ENCODE measurements around the gene NRXN3.

The NRXN3 gene

DNA sequence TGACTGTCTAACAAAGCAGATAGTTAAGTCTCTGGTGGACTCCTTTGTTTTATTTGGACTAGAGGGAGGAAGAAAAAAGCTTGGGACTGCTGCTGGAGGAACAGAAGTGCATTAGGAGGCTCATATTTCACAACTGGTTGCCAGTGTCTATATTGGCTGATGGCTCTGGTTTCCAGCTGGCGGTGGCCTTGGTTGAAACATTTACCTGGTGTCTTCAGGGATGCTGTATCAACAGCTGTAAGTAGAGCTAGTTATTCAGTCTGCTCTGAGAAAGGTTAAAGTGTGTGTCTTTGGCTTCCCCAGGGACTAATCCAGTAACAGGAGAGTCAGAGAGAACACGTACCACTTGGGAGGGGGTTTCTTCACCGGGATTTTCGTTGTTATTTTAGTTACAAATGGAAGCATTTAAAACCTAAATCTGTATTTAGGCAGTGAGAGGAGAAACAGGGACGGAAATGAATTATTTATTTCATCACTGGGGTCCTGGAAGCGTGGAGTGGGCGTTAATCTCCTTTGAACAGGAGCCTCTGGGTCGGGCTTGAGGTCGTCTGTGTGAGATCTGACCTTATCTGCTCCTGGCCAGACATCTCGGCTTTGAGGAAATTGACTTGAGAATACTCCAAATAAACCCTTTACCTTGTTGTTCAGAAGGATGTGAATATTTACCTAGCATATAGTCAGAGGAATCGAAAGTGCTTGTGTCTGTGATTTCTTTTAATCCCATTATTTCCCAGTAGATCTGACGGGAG, 149.9 kb downstream of the NRXN3 start:
- DNase-seq (ENCODE audit: low read depth in 2 of 2, low spot score in 1 of 2), result no peak

DNA sequence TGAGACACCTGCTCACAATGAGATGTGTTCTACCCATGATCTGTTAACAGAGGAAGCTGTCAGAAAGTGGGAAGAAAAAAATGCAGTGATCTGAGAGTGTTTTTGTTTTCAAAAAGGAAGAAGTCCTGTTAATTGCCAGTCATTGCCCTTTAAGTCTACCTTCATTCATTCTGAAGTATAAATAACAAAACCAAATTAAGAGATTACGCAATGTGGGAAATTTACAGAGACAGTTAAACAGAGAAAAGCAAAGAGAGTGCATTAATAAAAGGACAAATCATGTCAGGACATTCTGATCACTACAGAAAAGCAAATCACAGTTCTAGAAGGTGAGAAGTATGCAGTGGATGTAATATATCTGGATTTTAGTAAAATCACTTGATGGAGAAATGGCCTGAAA, 154.2 kb downstream of the NRXN3 start:
- DNase-seq (ENCODE audit: low read depth in 2 of 2, low spot score in 1 of 2), result no peak

DNA sequence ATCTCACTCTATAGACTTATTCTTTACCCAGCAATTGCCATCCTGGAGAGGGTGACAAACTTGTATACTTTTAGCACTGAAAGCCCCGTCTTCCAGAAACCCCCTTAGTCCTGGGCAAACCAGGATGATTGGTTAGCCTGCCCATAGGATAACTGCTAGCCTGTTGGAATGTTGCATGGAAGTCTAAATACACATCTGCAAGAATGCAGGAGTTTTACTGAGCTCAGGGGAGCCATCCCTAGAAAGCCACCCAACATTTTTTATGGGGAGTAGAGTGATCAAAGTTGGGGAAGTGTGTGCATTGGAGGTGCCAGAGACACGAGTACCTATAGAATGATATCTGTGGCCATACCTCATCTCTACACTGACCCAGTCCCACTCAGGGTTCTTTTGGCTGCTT, 155.7 kb downstream of the NRXN3 start:
- DNase-seq (ENCODE audit: low read depth in 2 of 2, low spot score in 1 of 2), result no peak

DNA sequence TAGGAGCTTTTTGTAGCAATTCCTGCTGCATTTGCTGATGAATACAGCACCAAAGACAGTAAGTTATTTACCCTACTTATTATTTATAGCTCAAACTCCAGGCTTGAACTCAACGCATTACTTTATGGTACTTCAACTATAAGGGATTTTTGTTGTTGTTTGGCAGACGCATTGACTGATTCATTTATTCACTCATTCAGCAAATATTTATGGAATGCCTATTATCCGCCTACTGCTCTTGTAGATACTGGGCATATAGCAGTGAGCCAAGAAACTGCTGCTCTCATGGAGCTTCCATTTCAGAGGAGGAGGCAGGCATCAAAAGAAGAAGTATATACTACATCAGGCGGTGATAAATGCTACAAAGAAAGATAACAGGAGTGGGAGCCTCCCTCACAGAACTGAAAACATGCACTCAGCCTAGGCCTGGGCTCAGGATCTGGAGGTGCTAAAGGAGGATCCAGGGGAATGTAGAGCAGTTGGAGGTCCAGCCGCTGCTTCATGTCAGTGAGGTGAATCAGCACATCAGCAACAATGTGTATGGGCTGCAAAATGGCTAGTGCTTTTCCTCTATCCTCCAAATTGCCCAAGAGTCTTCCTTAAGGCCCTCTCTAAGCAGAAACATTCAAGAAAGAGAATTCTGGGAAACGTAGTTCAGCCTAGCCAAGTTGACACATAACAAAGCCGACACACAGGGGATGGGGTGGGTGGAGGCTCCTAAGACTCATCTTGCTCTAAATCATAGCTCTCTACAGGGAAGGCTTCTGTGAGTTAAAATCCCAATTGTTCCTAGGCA, 157.5 kb downstream of the NRXN3 start:
- no peak for DNase-seq (ENCODE audit: low read depth in 2 of 2, low spot score in 1 of 2)

DNA sequence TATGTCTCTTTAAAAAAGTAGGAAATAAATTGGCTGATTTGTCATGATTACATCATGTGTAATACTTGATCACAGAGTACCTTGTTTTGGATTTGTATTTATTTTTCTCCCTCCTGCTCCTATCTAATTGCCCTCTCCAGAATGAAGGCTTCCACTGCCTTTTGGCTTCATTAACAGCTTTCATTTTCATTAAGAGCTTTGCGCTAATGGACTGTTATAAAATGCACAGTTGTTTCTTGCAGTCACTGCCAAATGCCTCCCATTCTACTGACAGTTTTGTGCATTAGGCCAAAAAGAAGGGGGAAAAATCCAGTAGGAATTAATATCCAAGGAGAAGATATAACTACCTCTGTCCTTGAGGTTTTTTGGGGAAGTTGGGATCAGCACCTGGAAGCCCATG, 159.2 kb downstream of the NRXN3 start:
- DNase-seq (ENCODE audit: low read depth in 2 of 2, low spot score in 1 of 2), result no peak

DNA sequence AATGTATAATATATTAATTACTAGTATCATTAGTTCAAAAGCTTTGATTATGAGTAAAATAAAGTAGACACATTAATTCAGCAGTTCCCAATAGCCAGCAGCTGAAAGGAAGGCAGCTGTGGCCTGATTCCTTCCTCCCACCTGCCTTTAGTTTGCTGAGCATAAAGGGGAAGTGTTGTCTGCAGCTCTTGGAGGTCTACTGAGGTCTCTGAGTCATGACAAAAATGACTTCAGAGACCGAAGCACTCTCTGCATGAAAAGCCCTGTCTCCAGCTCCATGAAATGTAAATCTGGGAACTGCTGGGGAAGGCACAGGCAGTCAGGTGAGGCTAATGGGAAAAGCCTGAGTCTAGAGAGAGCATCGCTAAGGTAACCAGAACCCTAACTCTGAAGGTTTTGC, 165.4 kb downstream of the NRXN3 start:
- no peak for DNase-seq (ENCODE audit: low read depth in 2 of 2, low spot score in 1 of 2)

DNA sequence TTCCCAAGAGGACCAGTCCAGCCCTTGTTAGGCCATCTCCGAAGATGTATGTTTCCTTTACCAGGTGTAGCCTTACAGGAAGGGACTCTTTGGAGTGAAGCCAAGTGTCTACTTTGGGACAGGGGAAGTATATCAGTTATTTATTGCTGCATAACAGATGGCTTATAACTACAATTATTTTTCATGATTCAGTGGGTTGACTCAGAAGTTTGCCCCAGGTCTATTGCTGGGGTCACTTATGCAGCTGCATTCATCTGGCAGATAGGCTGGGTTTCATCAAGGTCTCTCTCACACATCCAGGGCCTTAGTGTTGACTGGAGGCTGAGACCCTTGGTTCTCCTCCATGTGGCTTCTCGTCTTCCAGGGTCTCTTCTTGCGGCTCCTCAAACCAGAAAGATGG, 170.1 kb downstream of the NRXN3 start:
- DNase-seq (ENCODE audit: low read depth in 2 of 2, low spot score in 1 of 2), result no peak

DNA sequence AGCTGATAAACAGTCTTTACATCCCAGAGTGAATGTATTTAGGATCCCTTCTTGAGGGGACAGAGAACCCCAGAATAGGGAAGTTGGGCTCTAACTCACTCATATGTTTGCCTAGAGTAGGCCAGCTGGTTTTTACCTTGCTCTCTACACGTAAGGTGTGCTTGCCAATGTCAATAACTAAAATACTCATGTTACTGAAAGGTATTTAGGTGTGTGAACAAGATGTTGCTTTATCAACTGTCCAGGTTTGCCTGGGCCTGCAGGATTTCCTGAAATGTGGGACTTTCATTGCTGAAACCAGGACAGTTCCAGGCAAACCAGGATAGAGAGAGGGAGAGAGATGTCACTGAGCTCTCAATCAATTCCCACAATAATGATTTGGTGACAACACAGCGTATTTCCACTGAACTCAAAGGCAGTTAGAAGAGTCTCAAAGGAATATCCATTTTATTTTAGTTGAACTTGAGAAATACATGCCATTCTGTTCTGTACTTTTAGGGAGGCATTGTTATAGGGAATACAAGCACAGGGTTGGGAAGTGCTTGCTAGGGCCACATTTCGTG, 171.7 kb downstream of the NRXN3 start:
- DNase-seq (ENCODE audit: low read depth in 2 of 2, low spot score in 1 of 2), result no peak

DNA sequence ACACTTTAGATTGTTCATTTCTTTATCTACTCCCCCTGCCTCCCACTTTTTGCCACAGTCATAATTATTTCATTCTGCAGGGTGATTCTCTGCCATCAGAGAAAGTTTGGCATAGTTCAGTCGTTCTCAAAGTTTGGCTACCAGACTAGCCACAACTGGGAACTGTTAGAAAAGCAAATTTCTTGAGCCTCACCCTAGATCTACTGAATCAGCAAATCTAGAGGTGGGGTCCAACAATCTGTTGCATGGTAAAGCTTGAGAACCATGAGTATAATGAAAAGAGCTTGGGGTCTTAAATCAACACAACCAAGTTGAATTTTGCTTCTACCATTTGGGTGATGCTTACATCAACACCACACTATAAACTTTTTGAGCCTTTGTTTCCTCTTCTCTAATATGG, 172.7 kb downstream of the NRXN3 start:
- DNase-seq (ENCODE audit: low read depth in 2 of 2, low spot score in 1 of 2), result no peak

DNA sequence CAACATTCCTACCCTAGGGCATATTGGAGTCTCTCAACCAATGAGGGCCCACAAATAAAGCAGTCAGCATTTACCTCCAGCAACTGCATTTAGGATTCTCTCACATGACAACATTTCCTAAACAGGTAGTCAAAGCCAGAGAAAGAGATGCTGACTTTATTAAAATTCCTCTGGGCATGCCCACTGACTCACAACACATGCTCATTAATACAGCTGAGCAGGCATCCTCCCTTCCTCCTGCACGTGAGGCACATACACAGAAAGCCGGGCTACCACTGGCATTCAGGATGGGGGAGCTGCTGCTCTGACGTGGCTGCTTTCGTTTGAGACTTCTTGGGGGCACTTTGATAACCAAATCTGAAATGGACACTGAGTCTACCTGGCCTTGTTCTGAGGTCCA, 174.1 kb downstream of the NRXN3 start:
- DNase-seq (ENCODE audit: low read depth in 2 of 2, low spot score in 1 of 2), result no peak

DNA sequence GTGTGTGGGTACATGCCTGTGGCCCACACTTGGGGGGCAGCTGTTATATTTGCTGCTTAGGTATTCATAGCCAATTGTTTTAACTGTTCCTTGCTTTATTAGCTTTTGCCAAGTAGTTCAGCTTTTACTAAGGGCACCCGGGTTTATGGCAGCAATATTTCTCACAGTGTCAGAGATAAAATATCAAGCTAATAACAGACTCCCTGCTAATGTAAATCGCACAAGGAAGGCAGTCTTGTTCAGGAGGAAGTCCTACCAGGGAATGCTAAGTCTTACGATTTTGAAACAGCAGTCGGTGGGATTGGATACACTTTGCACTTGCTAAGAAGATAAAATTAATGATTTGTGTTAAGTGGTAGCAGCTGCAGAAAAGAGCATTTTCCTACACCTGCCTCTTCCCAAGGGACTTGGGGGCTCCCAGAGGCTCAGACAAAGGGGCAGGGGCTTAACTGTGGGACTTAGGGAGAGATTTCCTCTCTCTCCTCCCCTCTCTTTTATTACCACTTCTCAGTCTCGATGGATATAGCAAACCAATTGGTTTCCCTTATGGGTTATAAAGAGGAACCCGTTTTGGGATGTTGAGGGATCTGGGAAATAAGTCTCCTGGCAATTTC, 175.1 kb downstream of the NRXN3 start:
- no peak for DNase-seq (ENCODE audit: low read depth in 2 of 2, low spot score in 1 of 2)

DNA sequence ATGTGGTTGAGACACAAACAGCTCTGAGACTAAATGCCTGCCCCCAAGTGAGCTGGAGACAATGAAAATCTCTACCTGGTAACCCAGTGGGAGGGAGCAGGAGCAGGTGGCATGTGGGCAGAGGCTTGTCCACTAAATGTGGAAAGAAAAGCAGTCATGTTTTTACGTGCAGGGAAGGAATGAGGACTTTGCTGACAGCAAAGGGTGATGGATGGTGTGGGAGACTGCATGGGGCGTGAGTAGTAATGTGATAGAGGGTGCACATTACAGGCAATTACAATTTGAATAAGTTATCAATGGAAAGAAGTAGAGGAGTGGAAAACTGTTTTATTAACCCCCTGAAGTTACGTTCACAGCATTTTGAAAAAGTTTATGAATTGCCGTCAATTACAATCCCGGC, 176.6 kb downstream of the NRXN3 start:
- no peak for DNase-seq (ENCODE audit: low read depth in 2 of 2, low spot score in 1 of 2)

DNA sequence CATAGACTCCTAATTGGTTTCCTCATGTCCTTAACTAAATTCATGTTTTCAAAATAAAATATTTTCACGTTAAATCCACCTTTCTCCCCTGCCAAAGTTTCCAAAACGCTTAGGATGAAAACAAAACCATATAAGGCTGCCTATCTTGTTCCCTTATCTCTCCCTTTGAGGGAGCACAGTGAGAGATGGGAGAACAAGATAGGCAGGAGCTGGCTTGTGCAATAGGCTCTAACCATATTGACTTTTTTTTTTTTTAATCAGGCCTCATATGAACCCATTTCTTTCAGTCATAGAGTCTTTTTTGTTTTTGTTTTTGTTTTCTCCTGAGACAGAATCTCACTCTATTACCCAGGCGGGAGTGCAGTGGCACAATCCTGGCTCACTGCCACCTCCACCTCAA, 184.9 kb downstream of the NRXN3 start:
- no peak for DNase-seq (ENCODE audit: low read depth in 2 of 2, low spot score in 1 of 2)

DNA sequence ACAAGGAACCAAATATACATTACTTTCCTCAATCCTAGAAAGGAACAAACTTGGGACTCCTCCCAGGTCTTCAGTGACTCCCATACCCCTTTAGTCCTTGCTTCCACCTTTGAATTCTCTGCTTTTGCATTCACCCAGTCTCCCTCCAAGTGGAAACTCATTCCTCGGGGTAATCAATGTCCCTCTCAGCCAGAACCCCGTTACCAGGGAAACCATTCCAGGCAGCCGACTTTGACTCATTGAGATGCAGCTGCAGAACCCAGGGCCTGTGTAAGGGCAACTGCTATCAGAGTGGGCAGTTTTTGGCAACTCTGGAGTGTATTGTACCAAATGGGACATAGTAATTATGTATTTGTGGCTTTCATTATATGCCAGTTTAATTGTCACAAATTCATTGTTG, 186.2 kb downstream of the NRXN3 start:
- DNase-seq (ENCODE audit: low read depth in 2 of 2, low spot score in 1 of 2), result no peak

DNA sequence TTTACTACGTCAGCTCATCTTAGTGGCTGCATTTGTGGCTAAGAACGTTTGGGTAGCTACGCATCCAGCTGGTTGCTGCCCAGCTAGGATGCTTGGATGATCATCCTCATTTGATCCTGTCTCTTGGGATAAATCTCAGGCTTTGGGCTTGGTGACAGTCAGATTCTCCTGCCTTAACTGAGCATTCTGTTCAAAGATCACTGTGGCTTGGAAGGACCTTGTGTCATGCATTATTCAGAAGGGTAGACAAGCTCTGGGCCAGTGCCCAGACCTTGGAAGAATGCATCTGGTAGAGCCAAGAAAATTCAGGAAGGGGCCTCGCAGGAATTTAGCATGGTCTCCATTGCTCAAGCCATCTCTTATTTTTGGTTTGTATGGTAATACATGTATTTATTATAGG, 188.4 kb downstream of the NRXN3 start:
- no peak for DNase-seq (ENCODE audit: low read depth in 2 of 2, low spot score in 1 of 2)

DNA sequence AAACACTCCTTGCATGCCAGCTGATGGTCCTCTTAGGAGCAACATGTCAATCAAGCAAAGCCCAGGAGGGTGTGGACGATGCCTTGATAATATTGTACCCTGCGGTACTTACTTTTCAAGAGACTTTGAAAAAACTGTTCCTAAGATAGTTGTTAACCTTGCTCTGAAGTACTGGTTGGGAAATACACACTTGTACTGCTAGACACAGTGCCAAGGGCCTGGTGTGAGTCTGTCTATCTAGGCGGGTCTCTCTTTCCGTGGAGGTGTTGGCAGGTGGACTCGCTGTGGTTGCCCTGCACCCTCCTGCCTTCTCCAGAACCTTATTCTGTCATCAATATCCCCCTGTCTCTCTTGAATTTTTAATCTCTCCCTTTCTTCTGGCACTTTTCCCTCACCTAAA, 189.4 kb downstream of the NRXN3 start:
- no peak for DNase-seq (ENCODE audit: low read depth in 2 of 2, low spot score in 1 of 2)

DNA sequence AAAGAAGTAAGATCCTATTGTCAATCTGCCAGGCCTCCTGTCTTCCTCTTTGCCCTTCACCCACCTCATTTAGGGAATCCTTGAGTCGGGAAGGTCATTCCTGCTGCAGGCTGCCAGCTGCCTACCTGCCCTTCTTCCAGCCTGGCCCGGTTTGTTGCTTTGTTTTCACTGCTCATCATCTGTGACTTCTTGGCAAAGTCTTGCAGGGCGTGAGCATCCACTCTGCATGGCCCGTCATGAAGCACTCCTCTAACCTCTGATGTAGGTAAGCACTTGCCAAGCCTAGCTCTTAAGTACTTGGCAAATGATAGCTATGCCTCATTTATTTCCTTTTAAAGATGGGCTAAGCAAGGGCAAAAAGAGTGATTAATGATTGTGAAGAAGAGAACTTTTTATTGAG, 192.8 kb downstream of the NRXN3 start:
- no peak for DNase-seq (ENCODE audit: low read depth in 2 of 2, low spot score in 1 of 2)

DNA sequence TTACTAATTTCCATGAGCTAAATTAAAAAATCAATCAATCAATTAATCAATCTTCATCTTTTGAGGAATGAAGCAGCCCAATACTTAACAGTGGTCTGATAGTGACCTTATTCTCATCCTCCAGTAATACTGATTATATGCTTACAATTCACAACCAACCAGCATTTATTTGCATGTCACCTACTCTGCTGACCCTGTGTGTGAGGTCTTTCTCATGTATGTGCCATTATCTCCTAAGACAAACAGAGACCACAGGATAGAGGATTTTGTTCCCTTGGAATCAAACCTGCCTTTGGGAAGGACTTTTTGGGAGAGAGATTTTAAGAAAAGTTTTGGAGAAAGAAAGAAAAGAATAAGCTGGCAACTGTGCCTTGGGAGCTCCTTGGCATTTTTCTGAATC, 197.2 kb downstream of the NRXN3 start:
- no peak for DNase-seq (ENCODE audit: low read depth in 2 of 2, low spot score in 1 of 2)

DNA sequence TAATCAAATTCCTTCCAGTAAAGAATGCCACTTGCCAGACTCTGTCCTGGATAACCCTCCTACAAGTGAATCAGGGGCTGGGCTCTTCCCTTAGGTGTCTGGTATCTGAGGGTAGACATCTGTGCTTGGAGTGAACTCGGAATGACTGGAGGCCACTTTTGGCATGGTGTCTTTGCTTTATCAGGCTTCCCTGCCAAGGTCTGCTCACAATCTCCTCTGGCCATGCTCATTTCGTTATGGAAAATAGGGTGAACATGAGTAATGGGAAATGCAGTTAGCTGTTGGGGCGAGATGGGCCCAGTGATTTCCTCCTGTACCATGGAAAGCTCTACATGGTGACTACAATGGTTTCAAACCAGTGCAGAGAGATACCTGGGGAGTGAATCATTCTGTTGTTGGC, 212.9 kb downstream of the NRXN3 start:
- no peak for DNase-seq (ENCODE audit: low read depth in 2 of 2, low spot score in 1 of 2)

DNA sequence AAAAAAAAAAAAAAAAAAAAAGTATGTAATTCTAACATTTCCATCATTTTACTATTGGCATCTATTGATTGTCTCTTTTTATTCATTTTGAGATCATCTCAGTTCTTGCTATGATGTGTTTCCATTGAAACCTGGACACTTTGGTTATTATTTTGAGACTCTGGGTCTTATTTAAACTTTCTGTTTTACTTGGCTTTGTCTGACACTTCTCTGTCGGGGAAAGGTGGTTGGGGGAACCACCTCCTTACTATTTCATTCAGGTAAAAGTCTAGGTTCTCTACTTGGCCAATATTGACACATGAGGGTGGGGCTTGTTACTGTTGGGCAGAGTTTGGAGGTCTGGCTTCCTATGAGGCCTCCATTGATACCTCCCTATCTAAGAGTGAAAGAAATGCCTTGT, 228.0 kb downstream of the NRXN3 start:
- DNase-seq (ENCODE audit: low read depth in 2 of 2, low spot score in 1 of 2), result no peak

DNA sequence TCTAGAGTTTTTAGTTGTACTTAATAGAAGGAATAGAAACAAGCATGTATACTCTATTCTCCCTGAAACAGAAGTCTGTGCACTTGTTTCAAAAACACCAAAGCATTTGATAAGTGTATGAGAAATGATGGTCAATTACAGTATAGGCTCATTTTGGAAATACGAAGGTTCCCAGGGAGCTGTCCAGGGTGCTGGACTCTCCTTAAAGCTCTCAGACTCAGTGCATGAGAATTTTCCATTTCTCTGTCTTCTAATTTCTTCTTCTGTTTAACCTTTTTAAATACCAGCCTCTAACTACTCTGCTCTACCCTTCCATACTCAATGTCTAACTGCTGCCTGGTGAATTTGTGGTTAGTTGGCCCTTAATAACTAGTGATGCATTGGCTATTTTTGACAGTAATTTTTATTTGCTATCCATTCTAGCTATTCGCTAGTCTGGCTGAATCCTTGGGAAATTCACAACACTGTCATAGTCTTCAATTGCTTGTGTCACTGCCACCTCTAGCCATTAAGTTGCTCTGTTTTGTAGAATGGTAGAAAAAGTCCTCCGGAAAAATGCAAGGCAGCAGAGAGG, 229.2 kb downstream of the NRXN3 start:
- no peak for DNase-seq (ENCODE audit: low read depth in 2 of 2, low spot score in 1 of 2)

DNA sequence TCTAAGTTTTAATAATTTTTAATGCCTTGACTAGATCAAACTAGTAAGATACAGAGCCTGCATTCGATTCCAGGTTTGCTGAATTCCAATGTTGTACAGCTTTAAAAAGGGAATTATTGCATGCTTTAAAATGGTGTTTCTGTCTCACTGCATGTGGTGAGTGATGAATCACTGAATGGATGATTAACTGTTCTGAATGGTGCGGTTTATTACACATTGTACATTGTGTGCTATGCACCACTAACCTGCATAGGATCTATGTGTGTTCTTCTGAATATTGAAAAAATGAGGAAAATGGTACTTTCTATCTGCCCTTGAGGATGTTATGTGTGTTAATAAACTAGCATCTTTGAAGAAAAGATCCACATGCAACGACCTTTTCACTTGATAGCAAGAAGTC, 231.7 kb downstream of the NRXN3 start:
- no peak for DNase-seq (ENCODE audit: low read depth in 2 of 2, low spot score in 1 of 2)

Measured in stimulated activated CD8-positive, alpha-beta memory T cell treated with anti-CD3 and anti-CD28 coated beads, Interleukin-4, amount 100 ng/mL, for 1 hour (primary cell).